Naive thymus-derived CD4-positive, alpha-beta T cell (primary cell): ENCODE results near the gene APCDD1L. TPM values are rescaled to one million over a fixed set of nuclear protein-coding genes. Genes with fewer than 3 reads are reported as not detected.

Experiments
- ATAC-seq: fragments of 150-1000 bp; cut with Tn5 transposase; 2 replicates; pipeline ENCODE4 v1.10.0; 2021; ENCODE audit warnings: mild to moderate bottlenecking, moderate library complexity
- CTCF ChIA-PET: fragments of 350-600 bp; sonication (Branson Sonifier 250); formaldehyde crosslinking; loops from one replicate; lab custom pipeline; 2021; ENCODE audit warnings: antibody characterized with exemption; lab: Charles Lee
- POLR2A ChIA-PET: fragments of 350-600 bp; sonication (Branson Sonifier 250); formaldehyde crosslinking; loops from one replicate; lab custom pipeline; 2021; ENCODE audit warnings: antibody characterized with exemption, inconsistent platforms; lab: Charles Lee
- DNase-seq, 9 donors: peaks; one replicate each; pipeline versions ENCODE4 v3.0.0 to v3.0.0-alpha.2; 2020 to 2022; ENCODE audit warnings: mixed read lengths in 1 of 9
- H3K27ac ChIP-seq: one replicate; pipeline ENCODE4 v1.7.0; 2013; ENCODE audit warnings: mild to moderate bottlenecking, low read depth, low read length, moderate library complexity
- H3K27me3 ChIP-seq, 2 donors: one replicate each; pipeline ENCODE4 v1.7.0; 2013; ENCODE audit warnings: low read length in 2 of 2, mild to moderate bottlenecking in 2 of 2, moderate library complexity in 2 of 2; ENCODE audit not compliant: control insufficient read depth in 2 of 2, insufficient read depth in 2 of 2
- H3K36me3 ChIP-seq, 3 experiments: 1 replicate in 2 of 3; 2 replicates in 1 of 3; pipeline ENCODE4 v1.7.0; 2013; ENCODE audit warnings: low read length in 3 of 3, mild to moderate bottlenecking in 3 of 3, moderate library complexity in 1 of 3; ENCODE audit not compliant: insufficient read depth in 3 of 3, control insufficient read depth in 2 of 3
- H3K4me1 ChIP-seq, 2 donors: one replicate each; pipeline ENCODE4 v1.7.0; 2013; ENCODE audit warnings: low read length in 2 of 2, mild to moderate bottlenecking in 2 of 2, moderate library complexity in 1 of 2; ENCODE audit not compliant: control insufficient read depth in 2 of 2, insufficient read depth in 2 of 2
- H3K4me3 ChIP-seq: 2 replicates; pipeline ENCODE4 v1.7.0; 2013; ENCODE audit warnings: mild to moderate bottlenecking, low read length
- H3K9me3 ChIP-seq, 3 experiments: 1 replicate in 2 of 3; 2 replicates in 1 of 3; pipeline ENCODE4 v1.7.0; 2013; ENCODE audit warnings: low read length in 3 of 3; ENCODE audit not compliant: control insufficient read depth in 2 of 3
- H3K27ac Mint-ChIP-seq, 9 donors: one replicate each; pipeline ENCODE4 v1.8.0; 2020 to 2022; ENCODE audit warnings: mixed read lengths in 9 of 9, mild to moderate bottlenecking in 8 of 9, moderate library complexity in 5 of 9, inconsistent platforms in 2 of 9
- H3K27me3 Mint-ChIP-seq, 5 donors: one replicate each; pipeline ENCODE4 v1.8.0; 2021 to 2022; ENCODE audit warnings: mixed read lengths in 5 of 5, mild to moderate bottlenecking in 1 of 5
- H3K36me3 Mint-ChIP-seq, 5 donors: one replicate each; pipeline ENCODE4 v1.8.0; 2020 to 2022; ENCODE audit warnings: mixed read lengths in 5 of 5, mild to moderate bottlenecking in 3 of 5, inconsistent platforms in 1 of 5
- H3K4me1 Mint-ChIP-seq, 7 donors: one replicate each; pipeline ENCODE4 v1.8.0; 2020 to 2022; ENCODE audit warnings: mixed read lengths in 7 of 7, mild to moderate bottlenecking in 3 of 7, inconsistent platforms in 1 of 7
- H3K4me3 Mint-ChIP-seq, 10 donors: one replicate each; pipeline ENCODE4 v1.8.0; 2020 to 2022; ENCODE audit warnings: mild to moderate bottlenecking in 10 of 10, mixed read lengths in 10 of 10, moderate library complexity in 6 of 10, inconsistent platforms in 2 of 10
- H3K9me3 Mint-ChIP-seq, 11 donors: one replicate each; pipeline ENCODE4 v1.8.0; 2020 to 2022; ENCODE audit warnings: mixed read lengths in 11 of 11, mild to moderate bottlenecking in 4 of 11, inconsistent platforms in 1 of 11, moderate library complexity in 1 of 11
- intact Hi-C, 2 donors: fragments of 100-400 bp; cut with micrococcal nuclease; formaldehyde crosslinking; loops; one replicate each; pipeline ENCODE4 v1.15.1; 2023
- polyA plus RNA-seq, 2 donors: library from polyadenylated mRNA; unstranded; fragments of 300-500 nt; fragmentation: Illumina TruSeq; gene quantifications; one replicate each; pipeline ENCODE4 v1.2.3, GENCODE V29; 2021
- total RNA-seq, 6 experiments: library from RNA in 5 of 6; stranded (reverse) in 5 of 6; gene quantifications; 1 replicate in 5 of 6; 2 replicates in 1 of 6; pipeline ENCODE4 v1.2.3 and lab custom pipeline; 2021 to 2026

Gene APCDD1L
- total and polyA plus RNA-seq, 7 experiments from 2014 or later: 0.09 to 0.18 TPM; not detected in 5

DNA sequence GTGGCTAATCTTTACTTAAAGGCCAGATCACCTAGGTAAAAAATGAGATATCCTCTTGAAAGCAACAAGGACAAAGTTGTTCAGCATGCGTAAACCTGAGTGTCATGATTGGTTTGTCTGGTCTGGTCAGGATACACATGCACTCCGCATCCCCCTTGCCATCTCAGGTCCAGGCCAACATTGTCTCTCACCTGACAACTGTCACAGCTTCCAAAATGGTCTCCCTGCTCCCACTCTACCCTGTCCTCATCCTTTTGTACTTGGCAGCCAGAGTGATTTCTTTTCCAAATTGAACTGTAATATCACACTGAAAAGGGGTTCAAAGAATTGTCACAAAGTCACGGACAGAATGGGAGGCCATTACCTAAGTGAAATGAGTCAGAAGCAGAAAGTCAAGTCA, 21.1 kb upstream of the APCDD1L start:
- no peak overlapping the region for H3K4me3 Mint-ChIP-seq
- H3K4me1 ChIP-seq: no peaks in the 10 kb centered on the region
- CTCF ChIA-PET: no interaction called here
- POLR2A ChIA-PET: no interaction called here
- peak overlapping the region in 1 of 9 donors; percentile 38 for H3K27ac Mint-ChIP-seq
- H3K27ac ChIP-seq: no peak overlapping the region
- H3K36me3 Mint-ChIP-seq: peaks cover 0 to 24% (median 15%) of the 10 kb centered on the region in 5 donors
- H3K4me3 ChIP-seq: no peak overlapping the region
- ATAC-seq (no peak), DNase-seq (no peak)
- H3K36me3 ChIP-seq: no peaks in the 10 kb centered on the region
- H3K9me3 ChIP-seq: peaks cover 0 to 17% (median 0%) of the 10 kb centered on the region in 3 experiments
- H3K27me3 ChIP-seq: no peaks in the 10 kb centered on the region
- H3K9me3 Mint-ChIP-seq: peaks cover 14 to 67% (median 28%) of the 10 kb centered on the region in 11 donors
- H3K27me3 Mint-ChIP-seq: peaks cover 0 to 8% (median 7%) of the 10 kb centered on the region in 5 donors
- intact Hi-C loops: no loop called here
- no peaks in the 10 kb centered on the region for H3K4me1 Mint-ChIP-seq

DNA sequence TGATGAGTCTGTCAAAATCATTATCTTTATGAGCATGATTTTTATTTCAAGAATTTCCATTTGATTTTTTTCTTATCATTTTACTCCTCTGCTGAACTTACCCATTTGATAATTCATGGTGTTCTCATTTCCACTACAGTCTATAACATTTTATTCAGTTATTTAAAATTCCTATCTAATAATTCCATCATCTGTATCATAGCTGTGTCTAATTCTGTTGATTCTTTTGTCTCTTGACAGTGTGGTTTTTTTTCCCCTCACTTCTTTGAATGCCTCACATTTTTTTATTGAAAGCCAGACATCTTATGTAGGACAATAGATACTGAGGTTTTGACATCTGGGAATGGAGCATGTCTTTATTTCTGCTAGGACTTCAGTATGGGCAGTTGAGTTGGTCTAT, 16.5 kb upstream of the APCDD1L start:
- Histone ChIP-seq H3K27ac (no peak overlapping the region), H3K4me1 (no peaks in the 10 kb centered on the region), H3K36me3 (no peaks in the 10 kb centered on the region), H3K9me3 (peaks cover 0 to 16% (median 0%) of the 10 kb centered on the region in 3 experiments), H3K4me3 (no peak overlapping the region), H3K27me3 (no peaks in the 10 kb centered on the region)
- Mint-ChIP-seq H3K36me3 (peaks cover 0 to 23% (median 15%) of the 10 kb centered on the region in 5 donors), H3K27me3 (peaks cover 0 to 8% (median 5%) of the 10 kb centered on the region in 5 donors), H3K9me3 (peaks cover 10 to 80% (median 43%) of the 10 kb centered on the region in 11 donors), H3K4me1 (no peaks in the 10 kb centered on the region), H3K27ac (no peak overlapping the region), H3K4me3 (no peak overlapping the region)
- DNase-seq (no peak), ATAC-seq (no peak)
- intact Hi-C loops: no loop called here
- POLR2A ChIA-PET: no interaction called here
- CTCF ChIA-PET: no interaction called here

DNA sequence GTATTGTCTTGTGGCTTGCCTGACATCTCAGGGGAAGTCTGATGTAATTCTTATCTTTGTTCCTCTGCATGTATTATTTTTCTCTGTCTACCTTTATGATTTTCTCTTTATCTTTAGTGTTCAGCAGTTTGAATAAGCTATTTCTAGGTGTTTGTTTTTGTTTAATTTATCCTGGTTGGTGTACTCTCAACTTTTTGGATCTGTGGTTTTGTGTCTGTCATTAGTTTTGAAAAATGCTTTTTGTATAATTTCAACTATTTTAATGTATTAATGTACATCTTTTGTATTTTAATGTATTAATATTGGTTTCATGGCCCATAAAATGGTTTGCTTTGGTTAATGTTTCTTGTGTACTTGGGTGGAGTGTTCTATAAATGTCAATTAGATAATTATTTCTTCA, 15.9 kb upstream of the APCDD1L start:
- no peaks in the 10 kb centered on the region for H3K27me3 ChIP-seq
- no peak overlapping the region for H3K27ac ChIP-seq
- POLR2A ChIA-PET: no interaction called here
- CTCF ChIA-PET: no interaction called here
- ATAC-seq (no peak), DNase-seq (no peak)
- no peak overlapping the region for H3K4me3 ChIP-seq
- peaks cover 0 to 22% (median 0%) of the 10 kb centered on the region in 3 experiments for H3K9me3 ChIP-seq
- no peak overlapping the region for H3K4me3 Mint-ChIP-seq
- peaks cover 0 to 25% (median 15%) of the 10 kb centered on the region in 5 donors for H3K36me3 Mint-ChIP-seq
- no peaks in the 10 kb centered on the region for H3K4me1 ChIP-seq
- H3K9me3 Mint-ChIP-seq: peaks cover 13 to 80% (median 43%) of the 10 kb centered on the region in 11 donors
- peaks cover 0 to 8% (median 5%) of the 10 kb centered on the region in 5 donors for H3K27me3 Mint-ChIP-seq
- no peak overlapping the region for H3K27ac Mint-ChIP-seq
- H3K36me3 ChIP-seq: no peaks in the 10 kb centered on the region
- H3K4me1 Mint-ChIP-seq: no peaks in the 10 kb centered on the region
- intact Hi-C loops: no loop called here

DNA sequence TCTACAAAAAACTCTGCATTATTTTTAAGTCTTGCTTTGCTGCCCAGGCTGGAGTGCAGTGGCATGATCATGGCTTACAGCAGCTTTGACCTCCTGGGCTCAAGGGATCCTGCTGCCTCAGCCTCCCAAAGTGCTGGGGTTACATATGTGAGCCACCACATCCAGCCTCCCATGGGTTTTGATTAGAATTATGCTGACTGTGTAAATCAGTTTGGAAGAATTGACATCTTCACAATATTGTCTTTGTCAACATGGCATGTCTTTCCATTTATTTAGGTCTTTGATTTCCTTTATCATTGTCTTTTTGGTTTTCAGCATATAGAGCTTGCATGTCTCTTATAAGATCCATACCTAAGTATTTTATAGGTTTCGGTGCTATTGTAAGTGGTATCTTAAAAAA, 13.2 kb upstream of the APCDD1L start:
- Mint-ChIP-seq H3K27ac (no peak overlapping the region), H3K4me1 (no peaks in the 10 kb centered on the region), H3K9me3 (peaks cover 14 to 81% (median 42%) of the 10 kb centered on the region in 11 donors), H3K36me3 (peaks cover 0 to 29% (median 14%) of the 10 kb centered on the region in 5 donors), H3K4me3 (no peak overlapping the region), H3K27me3 (peaks cover 0 to 7% (median 5%) of the 10 kb centered on the region in 5 donors)
- ChIA-PET POLR2A (no interaction called here), CTCF (no interaction called here)
- Histone ChIP-seq H3K4me1 (no peaks in the 10 kb centered on the region), H3K36me3 (no peaks in the 10 kb centered on the region), H3K27me3 (no peaks in the 10 kb centered on the region), H3K4me3 (no peak overlapping the region), H3K27ac (no peak overlapping the region), H3K9me3 (peaks cover 0 to 22% (median 0%) of the 10 kb centered on the region in 3 experiments)
- DNase-seq: no peak
- no peak for ATAC-seq
- intact Hi-C loops: no loop called here

DNA sequence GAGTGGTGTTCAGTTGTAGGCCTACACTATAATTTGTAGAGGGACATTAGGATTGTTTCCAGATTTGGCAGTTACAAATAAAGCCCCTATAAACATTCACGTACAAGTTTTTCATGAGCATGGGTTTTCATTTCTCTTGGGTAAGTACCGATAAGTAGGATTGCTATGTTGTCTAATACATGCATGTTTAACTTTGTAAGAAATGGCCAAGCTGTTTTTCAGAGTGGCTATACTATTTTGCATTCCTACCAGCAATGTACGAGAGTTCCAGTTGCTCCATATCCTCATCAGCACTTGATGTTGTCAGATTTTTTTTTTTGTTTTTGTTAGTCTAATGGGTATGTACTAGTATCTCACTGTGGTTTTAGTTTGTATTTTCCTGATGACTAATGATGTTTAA, 11.2 kb upstream of the APCDD1L start:
- DNase-seq: no peak
- H3K36me3 ChIP-seq: no peaks in the 10 kb centered on the region
- peaks cover 0 to 12% (median 0%) of the 10 kb centered on the region in 3 experiments for H3K9me3 ChIP-seq
- Mint-ChIP-seq H3K36me3 (peaks cover 0 to 18% (median 0%) of the 10 kb centered on the region in 5 donors), H3K4me3 (no peak overlapping the region), H3K4me1 (no peaks in the 10 kb centered on the region), H3K9me3 (peaks cover 7 to 61% (median 22%) of the 10 kb centered on the region in 11 donors), H3K27ac (no peak overlapping the region), H3K27me3 (peaks cover 0 to 5% (median 0%) of the 10 kb centered on the region in 5 donors)
- no peak overlapping the region for H3K4me3 ChIP-seq
- H3K27ac ChIP-seq: no peak overlapping the region
- H3K4me1 ChIP-seq: no peaks in the 10 kb centered on the region
- ChIA-PET POLR2A (no interaction called here), CTCF (interaction anchor here (0.7 kb wide), 1 partner anchor 12 kb away, joined by 5 read pairs; no protein-coding TSS in a partner anchor)
- no peaks in the 10 kb centered on the region for H3K27me3 ChIP-seq
- ATAC-seq: no peak
- intact Hi-C loops: no loop called here

DNA sequence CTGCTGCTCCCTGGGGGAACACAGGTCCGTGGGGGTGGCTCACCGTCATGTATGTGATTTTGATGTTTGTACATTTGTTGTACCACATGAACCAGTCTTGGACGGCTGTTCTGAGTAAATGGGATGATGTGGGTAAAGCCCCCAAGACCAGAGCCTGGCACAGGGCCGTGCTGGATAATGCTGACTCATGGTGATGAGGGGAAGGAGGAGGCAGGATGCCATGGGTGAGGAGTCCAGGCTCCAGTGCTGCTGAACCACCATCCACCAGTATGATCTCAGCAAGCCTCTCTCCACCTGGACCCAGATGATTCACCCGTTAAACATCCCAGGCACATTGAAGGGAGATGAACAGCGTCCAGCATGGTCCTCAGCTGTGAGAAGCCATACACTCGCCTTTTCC, 9.6 kb upstream of the APCDD1L start:
- no peak for ATAC-seq

DNA sequence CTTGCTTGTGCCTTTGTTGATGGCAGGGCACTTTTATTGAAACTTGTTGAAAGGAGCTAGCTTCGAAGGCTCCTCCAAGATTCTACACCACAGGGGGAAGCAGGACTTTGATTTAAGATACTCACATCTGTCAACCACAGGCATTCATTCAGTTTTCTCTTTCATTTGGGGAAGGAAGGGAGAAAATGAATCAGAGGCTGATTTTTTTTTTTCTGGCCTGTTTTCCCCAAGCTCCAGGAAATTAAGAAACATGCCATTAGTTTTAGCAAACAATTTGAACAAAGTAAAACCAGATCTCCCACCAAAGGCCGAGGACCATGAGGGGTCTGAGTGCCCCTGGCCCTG, 8.7 kb upstream of the APCDD1L start:
- H3K4me3 Mint-ChIP-seq: no peak overlapping the region
- no peak for DNase-seq
- Histone ChIP-seq H3K4me1 (no peaks in the 10 kb centered on the region), H3K4me3 (no peak overlapping the region), H3K36me3 (no peaks in the 10 kb centered on the region), H3K27me3 (no peaks in the 10 kb centered on the region), H3K27ac (no peak overlapping the region), H3K9me3 (peaks cover 0 to 6% (median 0%) of the 10 kb centered on the region in 3 experiments)
- H3K27me3 Mint-ChIP-seq: peaks cover 0 to 4% (median 0%) of the 10 kb centered on the region in 5 donors
- POLR2A ChIA-PET: no interaction called here
- no peak for ATAC-seq
- CTCF ChIA-PET: no interaction called here
- H3K27ac Mint-ChIP-seq: no peak overlapping the region
- H3K4me1 Mint-ChIP-seq: no peaks in the 10 kb centered on the region
- peaks cover 0 to 9% (median 0%) of the 10 kb centered on the region in 5 donors for H3K36me3 Mint-ChIP-seq
- H3K9me3 Mint-ChIP-seq: peaks cover 5 to 38% (median 12%) of the 10 kb centered on the region in 11 donors
- intact Hi-C loops: no loop called here

More for the DNA sequence above, 9.6 kb upstream of the APCDD1L start:
- ChIA-PET CTCF (no interaction called here), POLR2A (no interaction called here)
- Histone ChIP-seq H3K36me3 (no peaks in the 10 kb centered on the region), H3K4me3 (no peak overlapping the region), H3K4me1 (no peaks in the 10 kb centered on the region), H3K9me3 (peaks cover 0 to 6% (median 0%) of the 10 kb centered on the region in 3 experiments), H3K27me3 (no peaks in the 10 kb centered on the region), H3K27ac (no peak overlapping the region)
- Mint-ChIP-seq H3K27ac (no peak overlapping the region), H3K27me3 (peaks cover 0 to 6% (median 0%) of the 10 kb centered on the region in 5 donors), H3K4me3 (no peak overlapping the region), H3K9me3 (peaks cover 7 to 46% (median 17%) of the 10 kb centered on the region in 11 donors), H3K4me1 (no peaks in the 10 kb centered on the region), H3K36me3 (peaks cover 0 to 9% (median 0%) of the 10 kb centered on the region in 5 donors)
- DNase-seq: no peak
- intact Hi-C loops: no loop called here
